SK-N-SH treated with all-trans-retinoic acid at 6 μM for 48 hours (cell line): ENCODE results near the gene DEPDC4.

Source experiments
- ATAC-seq: fragments of 200-7000 bp; cut with Tn5 transposase; 3 replicates; pipeline ENCODE4 v1.9.1; 2020; ENCODE audit warnings: mild to moderate bottlenecking, moderate library complexity
- ARNTL ChIP-seq: fragments of 450-650 bp; formaldehyde crosslinking; IDR thresholded peaks from 2 replicates; pipeline ENCODE4 v1.5.0; 2020; ENCODE audit warnings: low read depth, mild to moderate bottlenecking, moderate library complexity, borderline replicate concordance
- BACH2 ChIP-seq: fragments of 250-450 bp; sonication (Bioruptor Pico); IDR thresholded peaks from 2 replicates; pipeline ENCODE4 v1.9.0; 2021; ENCODE audit warnings: mild to moderate bottlenecking, borderline replicate concordance
- CSDC2 ChIP-seq: fragments of 250-450 bp; sonication (Bioruptor Pico); IDR thresholded peaks from 2 replicates; pipeline ENCODE4 v1.5.0; 2020; ENCODE audit warnings: mild to moderate bottlenecking, moderate library complexity
- ESRRG ChIP-seq: fragments of 250-450 bp; sonication (Bioruptor Pico); IDR thresholded peaks from 2 replicates; pipeline ENCODE4 v1.6.1; 2021; ENCODE audit warnings: mild to moderate bottlenecking
- OSR1 ChIP-seq: fragments of 250-450 bp; sonication (Bioruptor Pico); IDR thresholded peaks from 2 replicates; pipeline ENCODE4 v1.8.0; 2022; ENCODE audit warnings: moderate library complexity, mild to moderate bottlenecking, inconsistent platforms
- PPARA ChIP-seq: fragments of 250-450 bp; sonication (Bioruptor Pico); IDR thresholded peaks from 2 replicates; pipeline ENCODE4 v1.5.0; 2020; ENCODE audit warnings: mild to moderate bottlenecking, borderline replicate concordance
- RARB ChIP-seq: fragments of 250-450 bp; sonication (Bioruptor Pico); IDR thresholded peaks from 2 replicates; pipeline ENCODE4 v1.8.0; 2021; ENCODE audit warnings: mild to moderate bottlenecking, moderate library complexity
- SNAI2 ChIP-seq: fragments of 250-450 bp; sonication (Bioruptor Pico); IDR thresholded peaks from 2 replicates; pipeline ENCODE4 v1.5.0; 2020; ENCODE audit warnings: mild to moderate bottlenecking, moderate library complexity
- TCF4 ChIP-seq: fragments of 250-450 bp; sonication (Bioruptor Pico); IDR thresholded peaks from 2 replicates; pipeline ENCODE4 v1.8.0; 2021; ENCODE audit warnings: mild to moderate bottlenecking, moderate library complexity, borderline replicate concordance
- TOX ChIP-seq: fragments of 250-450 bp; sonication (Bioruptor Pico); IDR thresholded peaks from 2 replicates; pipeline ENCODE4 v1.8.0; 2021; ENCODE audit warnings: mild to moderate bottlenecking, moderate library complexity, borderline replicate concordance
- ZC3H10 ChIP-seq: fragments of 250-450 bp; sonication (Bioruptor Pico); IDR thresholded peaks from 2 replicates; pipeline ENCODE4 v1.5.1; 2021; ENCODE audit warnings: mild to moderate bottlenecking, moderate library complexity
- ZFP3 ChIP-seq: fragments of 250-450 bp; sonication (Bioruptor Pico); IDR thresholded peaks from 2 replicates; pipeline ENCODE4 v1.5.0; 2020; ENCODE audit warnings: mild to moderate bottlenecking, moderate library complexity
- ZFP30 ChIP-seq: fragments of 450-650 bp; formaldehyde crosslinking; IDR thresholded peaks from 2 replicates; pipeline ENCODE4 v1.5.0; 2022; ENCODE audit warnings: mild to moderate bottlenecking, moderate library complexity
- ZNF565 ChIP-seq: fragments of 450-650 bp; formaldehyde crosslinking; conservative IDR thresholded peaks from 2 replicates; pipeline ENCODE4 v1.5.0; 2020; ENCODE audit warnings: low read depth, mild to moderate bottlenecking, moderate library complexity
- ZNF8 ChIP-seq: fragments of 450-650 bp; formaldehyde crosslinking; IDR thresholded peaks from 2 replicates; pipeline ENCODE4 v1.5.0; 2020; ENCODE audit warnings: mild to moderate bottlenecking, moderate library complexity
- TF ChIP-seq, protein P1 (sequence below): fragments of 250-450 bp; sonication (Bioruptor Pico); IDR thresholded peaks from 2 replicates; pipeline ENCODE4 v1.5.0; 2020; ENCODE audit warnings: mild to moderate bottlenecking, moderate library complexity
- TF ChIP-seq, protein P2 (sequence below): fragments of 250-450 bp; sonication (Bioruptor Pico); IDR thresholded peaks from 2 replicates; pipeline ENCODE4 v1.5.1; 2020; ENCODE audit warnings: low read depth, mild to moderate bottlenecking, moderate library complexity
- TF ChIP-seq, protein P3 (sequence below): fragments of 250-450 bp; sonication (Bioruptor Pico); IDR thresholded peaks from 2 replicates; pipeline ENCODE4 v1.8.0; 2021; ENCODE audit warnings: low read depth, mild to moderate bottlenecking, moderate library complexity, borderline replicate concordance
- TF ChIP-seq, protein P4 (sequence below): fragments of 250-450 bp; sonication (Bioruptor Pico); IDR thresholded peaks from 2 replicates; pipeline ENCODE4 v1.5.1; 2021; ENCODE audit warnings: mild to moderate bottlenecking, moderate library complexity
- TF ChIP-seq, protein P5 (sequence below): fragments of 250-450 bp; sonication (Bioruptor Pico); IDR thresholded peaks from 2 replicates; pipeline ENCODE4 v1.8.0; 2020; ENCODE audit warnings: mild to moderate bottlenecking, moderate library complexity, borderline replicate concordance

The DEPDC4 gene

DNA sequence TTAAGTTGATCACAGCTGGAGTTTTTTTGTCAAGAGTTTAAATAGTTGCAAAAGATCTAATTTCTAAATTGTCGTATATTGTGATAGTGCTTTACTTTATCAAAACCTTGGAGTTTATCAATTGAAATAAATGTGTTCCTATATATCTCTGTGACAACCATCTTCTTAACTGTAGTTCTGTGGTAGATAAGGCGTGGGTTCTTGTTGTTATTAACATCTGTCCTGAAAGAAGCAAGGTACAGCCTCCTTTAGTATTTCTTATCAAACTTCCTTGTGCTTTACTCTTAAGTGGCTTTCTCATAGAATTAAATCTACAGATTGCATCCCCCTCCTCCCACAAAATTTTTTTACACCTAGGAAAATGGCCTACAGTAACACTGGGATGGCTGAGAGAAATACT lies 7.4 kb upstream of the DEPDC4 start (continued):
- TF ChIP-seq, protein P1, sequence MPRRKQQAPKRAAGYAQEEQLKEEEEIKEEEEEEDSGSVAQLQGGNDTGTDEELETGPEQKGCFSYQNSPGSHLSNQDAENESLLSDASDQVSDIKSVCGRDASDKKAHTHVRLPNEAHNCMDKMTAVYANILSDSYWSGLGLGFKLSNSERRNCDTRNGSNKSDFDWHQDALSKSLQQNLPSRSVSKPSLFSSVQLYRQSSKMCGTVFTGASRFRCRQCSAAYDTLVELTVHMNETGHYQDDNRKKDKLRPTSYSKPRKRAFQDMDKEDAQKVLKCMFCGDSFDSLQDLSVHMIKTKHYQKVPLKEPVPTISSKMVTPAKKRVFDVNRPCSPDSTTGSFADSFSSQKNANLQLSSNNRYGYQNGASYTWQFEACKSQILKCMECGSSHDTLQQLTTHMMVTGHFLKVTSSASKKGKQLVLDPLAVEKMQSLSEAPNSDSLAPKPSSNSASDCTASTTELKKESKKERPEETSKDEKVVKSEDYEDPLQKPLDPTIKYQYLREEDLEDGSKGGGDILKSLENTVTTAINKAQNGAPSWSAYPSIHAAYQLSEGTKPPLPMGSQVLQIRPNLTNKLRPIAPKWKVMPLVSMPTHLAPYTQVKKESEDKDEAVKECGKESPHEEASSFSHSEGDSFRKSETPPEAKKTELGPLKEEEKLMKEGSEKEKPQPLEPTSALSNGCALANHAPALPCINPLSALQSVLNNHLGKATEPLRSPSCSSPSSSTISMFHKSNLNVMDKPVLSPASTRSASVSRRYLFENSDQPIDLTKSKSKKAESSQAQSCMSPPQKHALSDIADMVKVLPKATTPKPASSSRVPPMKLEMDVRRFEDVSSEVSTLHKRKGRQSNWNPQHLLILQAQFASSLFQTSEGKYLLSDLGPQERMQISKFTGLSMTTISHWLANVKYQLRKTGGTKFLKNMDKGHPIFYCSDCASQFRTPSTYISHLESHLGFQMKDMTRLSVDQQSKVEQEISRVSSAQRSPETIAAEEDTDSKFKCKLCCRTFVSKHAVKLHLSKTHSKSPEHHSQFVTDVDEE (CRISPR knock-in tag), result no peak
- TF ChIP-seq CSDC2 (no peak), ZNF8 (no peak), ZC3H10 (CRISPR knock-in tag) (no peak), TCF4 (CRISPR knock-in tag) (no peak)

DNA sequence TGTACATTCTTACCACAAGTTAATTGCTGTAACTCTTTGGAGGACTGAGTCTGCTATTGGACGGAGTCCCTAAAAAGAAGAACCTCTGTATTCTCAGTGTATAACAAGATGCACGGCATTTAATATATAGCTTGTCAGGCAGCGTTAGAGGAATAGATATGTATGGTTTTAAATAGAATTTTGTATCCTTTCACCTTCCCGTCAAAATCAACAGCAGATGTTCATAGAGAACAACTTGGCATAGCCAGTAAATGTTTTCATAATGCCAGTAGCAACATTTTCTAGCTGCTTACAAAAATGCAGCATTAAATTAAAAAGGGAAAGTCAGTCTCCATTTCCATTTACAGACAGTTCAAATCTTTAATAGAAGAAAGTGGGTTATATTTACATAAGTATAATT lies 6.9 kb upstream of the DEPDC4 start:
- TF ChIP-seq, protein P2, sequence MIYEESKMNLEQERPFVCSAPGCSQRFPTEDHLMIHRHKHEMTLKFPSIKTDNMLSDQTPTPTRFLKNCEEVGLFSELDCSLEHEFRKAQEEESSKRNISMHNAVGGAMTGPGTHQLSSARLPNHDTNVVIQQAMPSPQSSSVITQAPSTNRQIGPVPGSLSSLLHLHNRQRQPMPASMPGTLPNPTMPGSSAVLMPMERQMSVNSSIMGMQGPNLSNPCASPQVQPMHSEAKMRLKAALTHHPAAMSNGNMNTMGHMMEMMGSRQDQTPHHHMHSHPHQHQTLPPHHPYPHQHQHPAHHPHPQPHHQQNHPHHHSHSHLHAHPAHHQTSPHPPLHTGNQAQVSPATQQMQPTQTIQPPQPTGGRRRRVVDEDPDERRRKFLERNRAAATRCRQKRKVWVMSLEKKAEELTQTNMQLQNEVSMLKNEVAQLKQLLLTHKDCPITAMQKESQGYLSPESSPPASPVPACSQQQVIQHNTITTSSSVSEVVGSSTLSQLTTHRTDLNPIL, result no peak
- no peak for TF ChIP-seq ARNTL (CRISPR knock-in tag)
- TF ChIP-seq ZNF8, result no peak
- TF ChIP-seq BACH2 (CRISPR knock-in tag), result no peak
- TF ChIP-seq ZFP30, result no peak
- TF ChIP-seq CSDC2, result no peak
- no peak for TF ChIP-seq ESRRG
- no peak for TF ChIP-seq TOX (CRISPR knock-in tag)
- no peak for TF ChIP-seq OSR1 (CRISPR knock-in tag)
- TF ChIP-seq TCF4 (CRISPR knock-in tag), result no peak
- TF ChIP-seq, protein P3, sequence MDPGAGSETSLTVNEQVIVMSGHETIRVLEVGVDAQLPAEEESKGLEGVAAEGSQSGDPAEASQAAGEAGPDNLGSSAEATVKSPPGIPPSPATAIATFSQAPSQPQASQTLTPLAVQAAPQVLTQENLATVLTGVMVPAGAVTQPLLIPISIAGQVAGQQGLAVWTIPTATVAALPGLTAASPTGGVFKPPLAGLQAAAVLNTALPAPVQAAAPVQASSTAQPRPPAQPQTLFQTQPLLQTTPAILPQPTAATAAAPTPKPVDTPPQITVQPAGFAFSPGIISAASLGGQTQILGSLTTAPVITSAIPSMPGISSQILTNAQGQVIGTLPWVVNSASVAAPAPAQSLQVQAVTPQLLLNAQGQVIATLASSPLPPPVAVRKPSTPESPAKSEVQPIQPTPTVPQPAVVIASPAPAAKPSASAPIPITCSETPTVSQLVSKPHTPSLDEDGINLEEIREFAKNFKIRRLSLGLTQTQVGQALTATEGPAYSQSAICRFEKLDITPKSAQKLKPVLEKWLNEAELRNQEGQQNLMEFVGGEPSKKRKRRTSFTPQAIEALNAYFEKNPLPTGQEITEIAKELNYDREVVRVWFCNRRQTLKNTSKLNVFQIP (CRISPR knock-in tag), result no peak
- TF ChIP-seq ZNF565, result no peak
- TF ChIP-seq, protein P4, sequence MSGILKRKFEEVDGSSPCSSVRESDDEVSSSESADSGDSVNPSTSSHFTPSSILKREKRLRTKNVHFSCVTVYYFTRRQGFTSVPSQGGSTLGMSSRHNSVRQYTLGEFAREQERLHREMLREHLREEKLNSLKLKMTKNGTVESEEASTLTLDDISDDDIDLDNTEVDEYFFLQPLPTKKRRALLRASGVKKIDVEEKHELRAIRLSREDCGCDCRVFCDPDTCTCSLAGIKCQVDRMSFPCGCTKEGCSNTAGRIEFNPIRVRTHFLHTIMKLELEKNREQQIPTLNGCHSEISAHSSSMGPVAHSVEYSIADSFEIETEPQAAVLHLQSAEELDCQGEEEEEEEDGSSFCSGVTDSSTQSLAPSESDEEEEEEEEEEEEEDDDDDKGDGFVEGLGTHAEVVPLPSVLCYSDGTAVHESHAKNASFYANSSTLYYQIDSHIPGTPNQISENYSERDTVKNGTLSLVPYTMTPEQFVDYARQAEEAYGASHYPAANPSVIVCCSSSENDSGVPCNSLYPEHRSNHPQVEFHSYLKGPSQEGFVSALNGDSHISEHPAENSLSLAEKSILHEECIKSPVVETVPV (CRISPR knock-in tag), result no peak
- no peak for TF ChIP-seq RARB
- no peak for TF ChIP-seq SNAI2 (CRISPR knock-in tag)
- ATAC-seq, result no peak

DNA sequence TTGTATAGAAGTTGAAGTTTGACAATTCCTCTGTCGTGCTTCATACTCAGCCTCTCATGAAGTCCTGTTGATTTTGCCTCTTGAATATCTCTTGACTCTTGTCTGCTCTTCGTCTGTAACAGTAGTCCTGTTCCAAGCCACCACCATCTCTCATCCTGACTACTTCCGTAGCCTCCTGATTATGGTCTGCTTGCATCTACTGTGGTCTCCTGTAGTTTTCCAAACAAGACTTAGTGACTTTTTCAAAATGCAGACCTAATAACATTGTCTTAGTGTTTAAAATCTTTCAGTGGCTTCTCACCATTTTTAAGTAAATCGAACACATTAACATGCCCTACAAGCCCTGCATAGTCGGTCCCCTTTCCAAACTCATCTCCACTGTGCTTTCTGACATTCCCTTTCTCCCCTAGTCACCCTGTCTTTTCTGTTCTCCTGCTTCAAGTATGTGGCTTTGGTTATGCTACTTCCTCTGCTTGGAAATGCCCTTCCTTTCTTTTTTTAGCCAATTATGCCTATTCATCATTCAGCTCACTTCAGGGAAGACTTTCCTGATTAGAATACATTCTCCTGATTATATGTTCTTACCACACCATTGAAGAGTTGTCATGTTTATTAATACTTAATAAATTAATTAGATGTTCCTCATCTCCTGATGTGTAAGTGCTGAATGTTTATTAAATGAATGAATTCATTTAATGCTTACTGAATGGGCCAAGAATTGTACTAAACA lies 2.1 kb upstream of the DEPDC4 start:
- no peak for ATAC-seq
- TF ChIP-seq RARB, result no peak
- no peak for TF ChIP-seq ZFP30
- TF ChIP-seq, protein P2, result no peak
- TF ChIP-seq ZNF565, result no peak
- no peak for TF ChIP-seq SNAI2 (CRISPR knock-in tag)
- no peak for TF ChIP-seq TOX (CRISPR knock-in tag)
- TF ChIP-seq, protein P1 (CRISPR knock-in tag), result no peak
- TF ChIP-seq ZFP3 (CRISPR knock-in tag), result no peak
- TF ChIP-seq, protein P3 (CRISPR knock-in tag), result no peak
- no peak for TF ChIP-seq PPARA (CRISPR knock-in tag)
- TF ChIP-seq BACH2 (CRISPR knock-in tag), result no peak
- no peak for TF ChIP-seq OSR1 (CRISPR knock-in tag)
- TF ChIP-seq ESRRG, result no peak
- TF ChIP-seq, protein P5, sequence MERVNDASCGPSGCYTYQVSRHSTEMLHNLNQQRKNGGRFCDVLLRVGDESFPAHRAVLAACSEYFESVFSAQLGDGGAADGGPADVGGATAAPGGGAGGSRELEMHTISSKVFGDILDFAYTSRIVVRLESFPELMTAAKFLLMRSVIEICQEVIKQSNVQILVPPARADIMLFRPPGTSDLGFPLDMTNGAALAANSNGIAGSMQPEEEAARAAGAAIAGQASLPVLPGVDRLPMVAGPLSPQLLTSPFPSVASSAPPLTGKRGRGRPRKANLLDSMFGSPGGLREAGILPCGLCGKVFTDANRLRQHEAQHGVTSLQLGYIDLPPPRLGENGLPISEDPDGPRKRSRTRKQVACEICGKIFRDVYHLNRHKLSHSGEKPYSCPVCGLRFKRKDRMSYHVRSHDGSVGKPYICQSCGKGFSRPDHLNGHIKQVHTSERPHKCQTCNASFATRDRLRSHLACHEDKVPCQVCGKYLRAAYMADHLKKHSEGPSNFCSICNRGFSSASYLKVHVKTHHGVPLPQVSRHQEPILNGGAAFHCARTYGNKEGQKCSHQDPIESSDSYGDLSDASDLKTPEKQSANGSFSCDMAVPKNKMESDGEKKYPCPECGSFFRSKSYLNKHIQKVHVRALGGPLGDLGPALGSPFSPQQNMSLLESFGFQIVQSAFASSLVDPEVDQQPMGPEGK (CRISPR knock-in tag), result no peak
- TF ChIP-seq CSDC2, result no peak
- TF ChIP-seq ZNF8, result no peak
- TF ChIP-seq ZC3H10 (CRISPR knock-in tag), result no peak
- TF ChIP-seq TCF4 (CRISPR knock-in tag), result no peak
- TF ChIP-seq, all 23 proteins: peak for 0
